Muscle of leg (tissue), 11 donors: ENCODE measurements around the gene PDZK1IP1. TPM values are rescaled to one million over a fixed set of nuclear protein-coding genes. Genes with fewer than 3 reads are reported as not detected.

Experiments
- DNase-seq: peaks from one replicate; pipeline ENCODE4 v3.0.0; 2013
- H3K27ac ChIP-seq: one replicate; pipeline ENCODE4 v1.5.1; 2013; ENCODE audit warnings: mild to moderate bottlenecking, low read length, control low read depth
- H3K27me3 ChIP-seq: one replicate; pipeline ENCODE4 v1.6.1; 2013; ENCODE audit warnings: low read length; ENCODE audit not compliant: control insufficient read depth, insufficient read depth
- H3K36me3 ChIP-seq: one replicate; pipeline ENCODE4 v1.6.1; 2013; ENCODE audit warnings: low read length; ENCODE audit not compliant: control insufficient read depth, insufficient read depth
- H3K4me1 ChIP-seq: one replicate; pipeline ENCODE4 v1.6.1; 2013; ENCODE audit warnings: low read length; ENCODE audit not compliant: control insufficient read depth, insufficient read depth
- H3K4me3 ChIP-seq: one replicate; pipeline ENCODE4 v1.5.1; 2013; ENCODE audit warnings: low read length, control low read depth
- H3K9me3 ChIP-seq: replicated peaks from 2 replicates; pipeline ENCODE4 v1.6.1; 2013; ENCODE audit warnings: low read depth, low read length; ENCODE audit not compliant: control insufficient read depth
- WGBS: methylation state at CpG from one replicate; pipeline ENCODE4 v1.1.5; 2013; ENCODE audit warnings: missing lambda C conversion rate; ENCODE audit not compliant: insufficient coverage; 5-methylcytosine and 5-hydroxymethylcytosine counted together
- polyA plus RNA-seq, 8 donors: library from polyadenylated mRNA; unstranded; fragments of 120-200 nt; gene quantifications; one replicate each; pipeline versions ENCODE4 v1.2.1 to v1.2.3, GENCODE V29; 2013; ENCODE audit warnings: inconsistent platforms in 1 of 8, low replicate concordance in 1 of 8; ENCODE audit not compliant: insufficient read length in 8 of 8, insufficient read depth in 1 of 8
- total RNA-seq: library from RNA; stranded (reverse); fragments of 120-200 nt; gene quantifications from one replicate; pipeline ENCODE4 v1.2.4, GENCODE V29; 2013

The PDZK1IP1 gene
- total and polyA plus RNA-seq, 9 donors, result 0.09 to 0.41 (median 0.20) TPM; not detected in 2

GRCh38 chr1:47181095-47181954 is 8.5 kb downstream of the PDZK1IP1 start:
- DNase-seq, result no peak
- peaks cover 21% of the 10 kb centered on the region for H3K4me1 ChIP-seq
- WGBS, result 26% methylated on average over 6 of the region's 18 CpGs
- H3K4me3 ChIP-seq, result no peak overlapping the region
- no peaks in the 10 kb centered on the region for H3K9me3 ChIP-seq
- H3K36me3 ChIP-seq, result no peaks in the 10 kb centered on the region
- H3K27ac ChIP-seq, result no peak overlapping the region
- peaks cover 19% of the 10 kb centered on the region for H3K27me3 ChIP-seq

- Histone ChIP-seq H3K27me3 (peaks cover 23% of the 10 kb centered on the region), H3K4me1 (peaks cover 21% of the 10 kb centered on the region), H3K36me3 (no peaks in the 10 kb centered on the region), H3K4me3 (no peak overlapping the region), H3K27ac (no peak overlapping the region), H3K9me3 (no peaks in the 10 kb centered on the region)
- no peak for DNase-seq
- WGBS, result 62% methylated on average over 2 of the region's 3 CpGs
These were observed 9.2 kb downstream of the PDZK1IP1 start for GRCh38 chr1:47180603-47181094.

- Histone ChIP-seq H3K4me1 (peaks cover 21% of the 10 kb centered on the region), H3K27ac (no peak overlapping the region), H3K4me3 (no peak overlapping the region), H3K9me3 (no peaks in the 10 kb centered on the region), H3K27me3 (peaks cover 22% of the 10 kb centered on the region), H3K36me3 (no peaks in the 10 kb centered on the region)
- 43% methylated on average over 1 of the region's 3 CpGs for WGBS
- no peak for DNase-seq
These were observed 9.8 kb downstream of the PDZK1IP1 start for GRCh38 chr1:47179988-47180563.

- no peaks in the 10 kb centered on the region for H3K9me3 ChIP-seq
- H3K4me3 ChIP-seq, result peak overlapping the region; percentile 32
- no peak overlapping the region for H3K27ac ChIP-seq
- peaks cover 21% of the 10 kb centered on the region for H3K4me1 ChIP-seq
- WGBS, result 3% methylated on average over 20 of the region's 30 CpGs
- DNase-seq, result peak; percentile 97
- H3K27me3 ChIP-seq, result peaks cover 18% of the 10 kb centered on the region
- no peaks in the 10 kb centered on the region for H3K36me3 ChIP-seq
These were observed 10.5 kb downstream of the PDZK1IP1 start for GRCh38 chr1:47179017-47179987.

GRCh38 chr1:47178654-47179016 is 11.2 kb downstream of the PDZK1IP1 start:
- Histone ChIP-seq H3K27me3 (peaks cover 18% of the 10 kb centered on the region), H3K4me1 (peaks cover 21% of the 10 kb centered on the region), H3K9me3 (no peaks in the 10 kb centered on the region), H3K4me3 (peak overlapping the region; percentile 32), H3K36me3 (no peaks in the 10 kb centered on the region), H3K27ac (no peak overlapping the region)
- DNase-seq, result no peak
- WGBS, result 62% methylated on average over 8 of the region's 8 CpGs

DNA sequence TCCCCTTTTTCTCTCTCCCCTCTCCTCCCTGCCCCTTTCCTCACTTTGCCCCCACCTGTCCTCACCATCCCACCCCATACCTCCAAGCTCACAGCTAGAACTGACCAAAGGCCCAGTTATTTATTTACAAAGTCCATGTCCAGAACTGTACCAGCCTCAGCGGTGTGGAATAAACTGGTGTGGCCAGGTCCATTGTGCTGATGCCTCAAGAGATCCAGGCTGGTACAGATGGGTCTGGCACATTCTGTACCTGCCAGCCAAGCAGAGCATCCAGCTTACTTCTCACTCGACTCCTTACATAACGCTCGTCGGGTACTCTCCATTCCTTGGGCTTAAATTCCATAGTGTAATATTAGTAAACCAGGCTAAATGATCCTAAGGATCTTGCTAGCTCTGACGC is 11.8 kb downstream of the PDZK1IP1 start:
- H3K27ac ChIP-seq, result no peak overlapping the region
- H3K4me1 ChIP-seq, result peaks cover 21% of the 10 kb centered on the region
- H3K9me3 ChIP-seq, result no peaks in the 10 kb centered on the region
- no peaks in the 10 kb centered on the region for H3K36me3 ChIP-seq
- H3K4me3 ChIP-seq, result no peak overlapping the region
- no peak for DNase-seq
- WGBS, result no CpG with 5 or more reads among the region's 6 CpGs
- peaks cover 18% of the 10 kb centered on the region for H3K27me3 ChIP-seq

GRCh38 chr1:47175227-47175934 is 14.5 kb downstream of the PDZK1IP1 start:
- Histone ChIP-seq H3K4me3 (no peak overlapping the region), H3K9me3 (peaks cover 2% of the 10 kb centered on the region), H3K27me3 (peaks cover 12% of the 10 kb centered on the region), H3K4me1 (peaks cover 17% of the 10 kb centered on the region), H3K36me3 (no peaks in the 10 kb centered on the region), H3K27ac (no peak overlapping the region)
- WGBS, result 20% methylated on average over 8 of the region's 11 CpGs
- DNase-seq, result peak; percentile 59

DNA sequence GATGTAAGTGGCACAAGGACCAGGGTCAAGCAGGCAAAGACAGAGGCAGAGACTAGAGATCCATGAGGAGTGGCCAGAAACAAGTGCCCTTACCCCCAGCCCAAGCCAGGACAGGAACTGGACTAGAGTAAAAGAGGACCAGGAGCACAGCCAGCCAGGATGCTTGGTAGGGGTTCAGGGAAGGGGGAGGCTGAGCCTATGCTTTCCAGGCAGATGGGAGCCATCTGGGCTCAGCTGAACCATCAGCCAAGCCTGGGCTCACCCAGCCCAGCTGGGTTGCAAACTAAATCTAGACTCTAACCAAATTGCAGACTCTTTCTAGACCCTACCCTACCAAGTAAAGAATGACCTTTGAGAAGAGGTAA is 15.2 kb downstream of the PDZK1IP1 start:
- DNase-seq, result no peak
- Histone ChIP-seq H3K4me1 (peaks cover 9% of the 10 kb centered on the region), H3K9me3 (peaks cover 2% of the 10 kb centered on the region), H3K27ac (no peak overlapping the region), H3K4me3 (no peak overlapping the region), H3K27me3 (peaks cover 6% of the 10 kb centered on the region), H3K36me3 (no peaks in the 10 kb centered on the region)

GRCh38 chr1:47172782-47173181 is 17.1 kb downstream of the PDZK1IP1 start:
- Histone ChIP-seq H3K4me1 (no peaks in the 10 kb centered on the region), H3K36me3 (no peaks in the 10 kb centered on the region), H3K27ac (no peak overlapping the region), H3K27me3 (peaks cover 6% of the 10 kb centered on the region), H3K4me3 (no peak overlapping the region), H3K9me3 (peaks cover 2% of the 10 kb centered on the region)
- 88% methylated on average over 5 of the region's 5 CpGs for WGBS
- no peak for DNase-seq
